DMS53 treated with DMSO at 0.1 percent for 48 hours (cell line): Measurements from ENCODE around the gene FBP1.

Experiments
- DNase-seq: peaks from one replicate; lab custom pipeline; 2025; ENCODE audit not compliant: unreplicated experiment; lab: John Stamatoyannopoulos, UW

FBP1 gene

DNA sequence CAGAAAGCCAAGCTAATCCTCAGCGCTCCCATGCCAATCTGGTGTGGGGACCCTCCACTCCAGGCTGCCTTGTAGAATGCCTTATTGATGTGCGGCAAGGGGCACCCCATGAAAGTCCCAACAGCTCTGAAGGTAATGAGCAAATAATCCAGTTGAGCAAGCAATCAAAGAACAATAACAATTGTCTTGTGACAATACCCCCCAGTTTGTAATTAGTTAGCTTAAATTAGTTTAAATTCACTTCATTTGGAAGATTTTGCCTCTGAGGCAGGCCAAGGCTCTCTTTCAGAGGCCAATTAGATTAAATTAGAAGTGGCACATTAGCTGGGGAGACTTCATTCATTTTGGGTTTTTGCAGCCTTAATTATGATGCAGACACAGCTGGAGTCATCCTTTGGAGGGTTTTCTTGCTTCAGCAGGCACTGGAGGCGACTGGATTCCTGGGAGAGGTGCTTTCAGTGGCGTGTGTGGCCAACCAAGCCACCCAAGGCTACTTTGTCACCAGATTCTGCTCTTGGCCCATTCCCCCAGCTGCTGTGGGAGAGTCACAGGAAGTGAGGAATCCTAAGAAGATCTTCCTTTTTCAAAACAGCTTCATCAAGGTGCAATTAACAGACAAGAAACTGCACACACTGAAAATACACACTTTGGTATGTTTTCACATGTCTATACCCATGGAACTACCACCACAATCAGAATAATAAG is 17.9 kb upstream of the FBP1 start:
- DNase-seq: no peak

DNA sequence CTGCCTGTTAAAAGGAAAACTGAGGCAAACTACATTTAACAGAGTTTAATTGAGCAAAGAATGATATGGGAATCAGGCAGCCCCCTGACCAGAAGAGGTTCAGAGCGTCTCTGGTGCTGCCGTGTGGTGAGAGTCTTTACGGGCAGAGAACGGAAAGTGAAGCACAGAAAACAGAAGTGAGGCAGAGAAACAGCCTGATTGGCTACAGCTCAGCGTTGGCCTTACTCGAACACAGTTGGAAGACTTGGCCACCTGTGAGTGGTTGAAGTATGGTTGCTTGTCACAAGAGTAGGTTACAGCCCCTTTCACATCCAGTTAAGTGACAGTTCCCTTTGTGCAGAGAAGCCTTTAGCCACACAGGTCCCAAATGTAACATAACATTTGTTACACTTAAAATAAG is 16.9 kb upstream of the FBP1 start:
- no peak for DNase-seq

DNA sequence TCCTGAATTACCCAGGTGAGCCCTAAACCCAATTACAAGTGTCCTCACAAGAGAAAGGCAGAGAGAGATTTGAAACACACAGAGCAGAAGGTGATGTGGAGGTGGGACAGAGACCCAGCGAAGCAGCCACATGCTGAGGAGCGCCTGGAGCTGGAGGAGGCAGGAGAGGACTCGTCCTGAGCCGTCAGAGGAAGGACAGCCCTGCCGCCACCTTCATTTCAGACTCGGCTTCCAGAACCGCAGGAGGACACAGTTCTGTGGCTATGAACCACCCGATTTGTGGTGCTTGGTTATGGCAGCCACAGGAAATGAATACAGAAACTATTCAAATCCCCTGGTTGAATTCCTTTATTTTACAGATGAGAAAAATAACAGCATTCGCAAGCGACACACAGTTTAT is 16.4 kb upstream of the FBP1 start:
- DNase-seq: no peak

DNA sequence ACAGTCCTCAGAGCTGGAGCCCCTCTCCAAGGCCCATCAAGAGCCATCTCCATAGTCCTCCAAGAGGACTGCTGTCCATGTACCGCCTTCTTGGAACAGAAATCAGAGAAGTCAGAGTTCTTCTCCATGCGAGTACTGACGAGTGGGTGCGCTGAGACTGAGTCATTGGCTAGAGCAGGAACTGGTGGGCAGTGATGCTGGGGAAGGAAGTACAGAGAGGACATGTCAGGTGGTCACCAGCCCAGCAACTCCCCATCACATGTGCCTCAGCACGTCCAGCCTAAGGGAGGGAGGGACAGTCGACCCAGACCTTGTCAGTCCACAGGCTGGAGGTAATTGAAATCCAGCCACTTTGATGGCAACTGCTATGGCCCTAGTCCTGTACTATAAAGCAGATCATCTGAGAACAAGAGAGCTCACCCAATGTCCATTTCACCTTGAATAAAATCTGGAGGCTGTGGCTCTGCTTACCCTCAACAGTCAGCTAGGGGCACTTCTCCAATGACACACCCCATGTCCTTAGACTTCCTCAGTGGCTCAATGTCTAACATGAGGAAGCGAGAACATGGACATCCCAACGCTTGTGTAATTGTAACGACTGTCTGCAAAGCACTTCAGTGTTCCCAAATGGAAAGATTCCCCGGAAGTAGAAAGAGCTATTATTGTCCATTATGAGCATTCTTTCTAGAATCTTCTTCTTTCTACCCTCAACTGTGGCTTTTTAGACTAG is 15.0 kb upstream of the FBP1 start:
- no peak for DNase-seq

DNA sequence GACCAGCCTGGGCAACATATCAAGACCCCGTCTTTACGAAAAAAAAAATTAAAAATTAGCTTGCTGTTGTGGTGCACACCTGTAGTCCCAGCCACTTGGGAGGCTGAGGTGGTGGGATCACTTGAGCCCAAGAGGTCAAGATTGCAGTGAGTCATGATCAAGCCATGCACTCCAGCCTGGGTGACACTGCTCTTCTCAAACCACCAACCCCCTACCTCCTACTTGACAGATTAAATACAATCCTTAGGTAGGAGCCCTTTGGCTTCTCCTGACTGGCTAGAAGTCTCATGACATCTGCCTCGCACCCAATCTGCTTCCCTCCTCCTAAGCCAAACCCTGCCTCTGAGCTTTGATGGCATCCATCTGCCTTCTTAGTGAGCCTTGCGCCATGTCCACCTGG is 11.6 kb upstream of the FBP1 start:
- DNase-seq: no peak

DNA sequence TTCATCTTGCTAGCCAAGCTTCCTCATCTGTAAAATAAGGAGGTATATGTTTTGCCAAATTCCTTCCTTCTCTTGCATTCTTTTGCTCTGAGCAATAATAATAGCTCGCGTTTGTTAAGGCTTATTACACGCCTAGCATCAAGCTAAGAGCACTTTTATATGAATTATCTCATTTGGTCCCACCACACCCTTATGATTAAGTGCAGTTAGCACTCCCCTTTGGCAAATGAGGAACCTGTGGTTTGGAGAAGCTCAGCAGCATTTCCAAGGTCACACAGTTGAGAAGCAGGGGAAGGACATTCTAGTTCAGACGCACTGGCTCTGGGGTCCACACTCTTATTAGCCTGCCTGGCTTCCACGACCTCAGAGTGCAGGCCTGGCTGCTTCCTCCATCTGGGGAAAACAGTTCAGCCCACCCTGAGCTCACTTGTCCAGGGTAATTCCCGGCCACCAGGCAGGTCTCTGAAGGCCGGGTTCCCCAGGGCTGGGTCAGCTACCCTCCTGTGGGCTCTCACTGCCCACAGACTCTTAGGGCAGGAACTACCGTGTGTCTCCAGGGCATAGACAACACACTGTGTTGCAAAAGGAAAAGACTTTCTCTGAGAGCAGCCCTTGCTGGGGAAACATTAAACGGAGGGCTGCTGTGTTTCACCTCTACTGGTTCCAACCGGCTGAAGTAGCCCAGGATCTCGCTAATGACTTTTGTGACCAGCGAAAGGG is 9.9 kb upstream of the FBP1 start:
- no peak for DNase-seq

DNA sequence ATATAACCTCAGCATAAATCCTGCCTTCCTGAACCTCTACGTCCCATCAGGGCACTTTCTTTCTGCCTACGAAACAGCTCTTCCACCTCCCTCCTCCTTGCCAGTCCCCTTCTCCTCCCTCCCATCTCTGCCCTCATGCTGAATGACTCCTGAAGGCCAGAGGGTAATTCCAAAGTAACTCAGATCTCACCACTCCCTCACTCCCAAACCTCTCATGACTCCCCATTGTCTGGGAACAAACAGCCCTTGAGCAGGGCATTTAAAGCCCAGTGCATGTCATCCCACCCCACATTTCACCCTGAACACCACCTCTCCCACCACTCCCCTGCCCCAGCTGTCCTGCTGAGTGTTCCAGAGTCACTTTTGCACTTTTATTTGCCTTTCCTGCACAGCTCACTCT is 8.9 kb upstream of the FBP1 start:
- no peak for DNase-seq

DNA sequence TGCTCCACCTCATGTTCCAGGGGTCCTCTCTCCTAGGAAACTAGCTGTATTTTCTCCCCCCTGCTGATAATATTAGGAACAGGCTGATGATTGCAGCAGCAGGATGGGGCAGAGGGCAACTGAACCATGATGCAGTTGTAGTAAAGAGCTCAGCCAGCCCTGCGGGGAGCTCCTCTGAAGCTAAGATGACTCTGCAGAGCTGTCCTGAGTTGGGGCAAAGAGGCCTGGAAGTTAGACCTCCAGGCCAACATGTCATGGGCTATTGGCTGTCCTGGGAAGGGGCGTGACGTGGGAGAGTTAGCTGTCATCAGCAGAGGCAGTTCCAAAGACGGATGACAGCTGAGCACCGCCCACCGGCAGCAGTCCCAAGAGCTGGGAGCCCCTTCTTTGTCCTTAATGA is 6.6 kb upstream of the FBP1 start:
- DNase-seq: no peak

DNA sequence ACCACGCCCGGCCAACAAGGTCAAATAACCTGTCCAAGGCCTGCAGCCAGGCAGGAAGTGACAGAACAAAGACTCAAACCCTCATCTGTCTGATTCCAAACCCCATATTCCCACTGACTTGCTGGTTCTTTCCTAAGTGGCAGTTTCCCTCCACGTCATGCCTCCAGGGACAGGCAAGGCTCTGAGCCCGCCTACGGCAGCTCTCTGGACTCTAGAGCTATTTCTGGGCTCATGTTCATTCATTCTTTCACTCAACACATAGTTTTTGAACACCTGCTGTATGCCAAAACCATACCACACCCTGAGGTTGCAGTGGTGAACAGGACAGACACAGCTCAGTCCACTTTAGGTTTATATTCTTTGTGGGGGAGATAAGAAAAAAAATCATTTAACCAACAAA is 5.2 kb upstream of the FBP1 start:
- DNase-seq: no peak

DNA sequence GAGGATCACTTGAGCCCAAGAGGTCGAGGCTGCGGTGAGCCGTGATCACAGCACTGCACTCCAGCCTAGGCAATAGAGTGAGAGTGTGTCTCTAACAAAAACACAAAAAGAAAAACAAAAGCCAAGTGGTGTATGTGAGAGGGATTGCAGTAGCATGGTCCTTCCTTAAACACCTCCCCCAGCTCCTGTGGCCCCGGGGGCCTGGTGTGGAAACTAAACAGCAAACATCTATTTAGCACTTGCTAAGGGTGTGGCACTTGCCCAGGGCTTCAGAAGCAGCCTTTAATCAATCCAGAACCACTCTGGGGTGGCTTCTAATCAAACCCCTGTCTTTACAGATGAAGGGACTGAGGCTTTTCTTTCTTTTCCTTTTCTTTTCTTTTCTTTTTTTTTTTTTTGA is 4.4 kb upstream of the FBP1 start:
- DNase-seq: no peak

DNA sequence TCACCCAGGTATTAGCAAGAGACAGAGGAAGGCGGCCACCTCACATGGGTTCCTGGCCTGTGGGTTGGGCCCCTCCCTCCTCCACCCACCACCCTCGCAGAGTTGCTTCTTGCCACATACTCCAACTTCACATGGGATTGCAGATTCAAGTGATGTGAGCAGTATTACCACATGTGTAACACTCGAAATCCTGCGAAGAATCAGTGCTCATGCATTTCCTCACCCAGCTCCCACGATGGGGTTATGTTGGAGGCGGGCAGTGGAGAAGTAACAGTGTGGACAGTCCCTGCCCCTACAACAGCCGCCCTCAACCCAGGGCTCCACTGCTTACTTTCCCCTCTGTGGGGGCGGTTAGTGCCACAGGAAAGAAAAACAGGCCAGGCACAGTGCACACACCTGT is 3.9 kb upstream of the FBP1 start:
- no peak for DNase-seq

DNA sequence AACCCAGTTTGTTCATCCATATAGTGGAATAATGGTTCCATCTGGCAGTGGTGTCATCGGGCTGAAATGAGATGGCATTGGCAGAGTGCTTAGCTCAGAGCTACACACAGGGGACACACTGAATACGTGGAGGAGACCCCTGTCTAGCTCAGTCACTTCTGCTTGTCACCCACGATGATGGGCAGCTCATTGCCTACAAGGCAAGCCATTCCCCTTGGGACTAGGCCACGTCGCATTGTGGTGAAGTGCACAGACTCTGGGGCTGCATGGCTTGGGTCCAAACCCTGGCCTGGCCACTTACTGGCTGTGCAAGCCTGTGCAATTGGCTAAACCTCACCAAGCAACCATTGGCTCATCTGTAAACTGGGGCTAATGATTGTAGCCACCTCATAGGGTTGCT is 3.2 kb upstream of the FBP1 start:
- DNase-seq: no peak

DNA sequence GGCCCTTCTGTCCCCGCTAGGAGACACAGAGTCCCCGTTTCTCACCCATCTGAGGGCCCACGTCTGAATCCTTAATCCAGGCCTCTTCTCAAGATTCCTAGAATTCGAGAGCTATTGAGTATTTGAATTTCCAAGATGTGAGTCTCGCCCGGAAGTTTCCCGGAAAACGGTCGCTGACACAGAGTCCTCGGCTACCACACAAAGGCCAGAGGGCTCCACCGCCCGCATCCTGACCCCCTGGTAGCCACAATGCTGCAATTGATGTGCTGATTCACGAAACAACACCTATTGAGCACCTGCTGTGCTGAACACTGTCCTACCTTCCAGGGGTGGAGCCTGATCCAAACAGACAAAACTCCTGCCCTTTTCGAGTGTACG is 670 bp upstream of the FBP1 start:
- peak; percentile 31 for DNase-seq

DNA sequence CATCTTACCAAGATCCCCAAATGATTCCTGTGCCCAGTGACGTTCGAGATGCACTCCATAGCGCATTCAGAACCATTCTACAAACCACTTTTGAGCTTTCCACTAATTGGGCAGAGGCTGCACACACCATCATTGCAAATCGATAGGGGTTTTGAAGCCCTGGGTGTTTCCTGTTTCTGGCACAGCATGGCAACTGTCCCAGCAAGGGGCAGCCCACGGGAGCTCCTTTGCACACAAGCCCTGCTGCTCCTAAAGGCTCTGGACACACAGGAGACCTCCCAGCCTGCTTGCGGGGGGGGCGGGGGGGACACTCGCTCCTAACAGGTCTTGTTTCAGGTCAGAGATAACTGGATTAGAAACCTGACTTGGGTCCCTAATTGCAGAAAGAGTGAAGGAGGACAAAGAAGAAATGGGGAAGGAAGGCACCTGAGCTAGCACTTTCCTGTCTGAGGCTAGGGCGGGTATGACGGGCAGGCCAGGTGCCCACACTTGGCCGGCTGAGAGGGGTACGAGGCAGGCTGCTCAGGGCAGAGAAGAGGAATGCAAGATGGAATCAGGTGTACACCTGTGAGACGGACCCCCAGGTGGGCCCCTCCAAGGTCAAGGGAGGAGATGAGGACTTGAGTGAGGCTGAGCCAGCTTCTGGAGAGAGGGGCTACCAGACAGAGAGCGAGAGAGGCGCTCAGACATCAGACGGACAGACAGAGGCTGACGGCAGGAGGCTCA is 820 bp downstream of the FBP1 start:
- DNase-seq: no peak

DNA sequence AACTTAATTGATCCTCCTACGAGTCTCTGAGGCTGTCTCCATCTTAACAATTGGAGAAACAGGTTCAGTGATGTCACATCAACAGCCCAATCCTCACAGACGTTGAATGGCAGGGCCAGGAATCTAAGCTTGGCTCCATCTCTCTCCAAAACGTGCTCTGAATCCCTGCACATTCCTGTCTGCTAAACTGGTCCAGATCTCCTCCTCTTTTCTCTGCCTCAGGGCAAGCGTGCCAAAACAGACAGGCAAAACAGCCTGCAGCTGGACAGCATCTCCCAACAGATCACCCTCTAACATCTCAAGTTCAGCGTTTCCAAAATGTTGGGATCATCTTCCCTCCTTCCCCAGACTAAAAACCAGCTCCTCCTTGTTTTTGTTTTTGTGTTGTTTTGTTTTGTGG is 6.6 kb downstream of the FBP1 start:
- no peak for DNase-seq

DNA sequence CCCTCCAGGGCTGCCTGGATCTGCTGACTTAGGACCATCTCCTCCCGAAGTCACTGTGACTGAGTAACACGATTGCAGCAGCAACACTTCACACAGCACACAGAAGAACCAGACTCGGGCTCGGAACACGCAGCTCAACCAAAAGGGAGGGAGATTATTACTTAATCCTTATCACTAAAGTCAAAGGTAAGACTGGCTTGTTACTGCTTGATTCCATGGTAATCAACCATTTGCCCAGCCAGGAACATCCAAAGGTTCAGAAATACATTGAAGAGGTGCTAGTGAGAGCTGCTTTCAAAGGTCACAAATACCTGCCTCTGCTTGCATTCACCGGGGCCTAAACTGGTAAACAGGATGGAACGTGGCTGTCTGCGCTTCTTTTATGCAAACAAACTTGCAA is 7.7 kb downstream of the FBP1 start:
- DNase-seq: no peak

DNA sequence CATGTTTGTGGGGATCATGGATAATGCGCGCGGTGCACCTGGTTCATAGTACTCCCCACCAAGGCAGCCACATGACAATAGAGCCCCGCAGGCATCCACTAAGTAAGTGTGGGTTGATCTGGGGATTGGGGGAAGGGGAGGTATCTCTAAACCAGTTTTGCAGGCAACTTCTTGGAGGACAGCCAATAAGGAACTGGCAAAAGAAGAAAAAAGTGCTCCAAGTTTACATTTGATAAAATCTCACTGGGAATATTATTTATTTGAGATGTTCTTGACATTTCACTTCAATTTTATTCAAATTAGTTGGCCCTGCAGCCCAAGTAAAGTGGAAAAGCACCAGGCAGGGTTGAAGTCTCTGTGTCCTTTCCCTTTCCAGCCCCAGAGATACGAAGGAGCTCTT is 8.5 kb downstream of the FBP1 start:
- DNase-seq: no peak

DNA sequence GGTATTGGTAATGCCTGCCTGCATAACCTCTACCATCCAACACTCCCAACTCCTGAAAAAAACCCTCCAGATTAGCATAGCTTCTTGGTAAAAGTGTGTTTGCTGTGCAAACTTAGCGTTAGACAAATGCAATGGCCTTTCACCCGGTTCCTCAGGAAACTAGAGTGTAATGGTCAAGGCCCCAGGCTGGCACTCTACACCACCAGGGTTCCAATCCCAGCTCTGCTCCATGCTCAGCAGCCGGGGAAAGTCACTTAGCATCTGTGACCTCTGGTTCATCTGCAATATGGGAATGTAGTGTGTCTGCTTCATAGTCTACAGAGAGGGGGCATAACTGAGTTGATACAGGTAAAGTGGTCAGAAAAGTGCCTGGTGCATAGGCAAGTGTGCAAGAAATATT is 9.0 kb downstream of the FBP1 start:
- no peak for DNase-seq

DNA sequence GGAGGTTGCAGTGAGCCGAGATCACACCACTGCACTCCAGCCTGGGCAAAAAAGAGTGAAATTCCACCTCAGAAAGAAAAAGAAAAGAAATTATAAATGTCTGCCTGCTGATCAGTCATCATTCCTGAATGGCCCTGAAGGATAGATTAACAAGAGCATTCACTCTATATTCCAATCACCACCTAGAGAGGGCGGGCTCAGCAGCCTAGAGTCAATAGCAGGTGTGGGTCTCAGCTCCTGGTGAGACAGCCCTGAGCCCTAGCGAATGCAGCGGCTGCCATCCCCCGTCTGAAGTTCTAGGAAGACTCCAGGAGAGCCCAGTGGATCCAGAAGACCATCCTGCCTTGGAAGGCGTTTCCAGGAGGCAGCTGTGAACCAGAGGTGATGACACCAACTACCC is 12.0 kb downstream of the FBP1 start:
- no peak for DNase-seq

DNA sequence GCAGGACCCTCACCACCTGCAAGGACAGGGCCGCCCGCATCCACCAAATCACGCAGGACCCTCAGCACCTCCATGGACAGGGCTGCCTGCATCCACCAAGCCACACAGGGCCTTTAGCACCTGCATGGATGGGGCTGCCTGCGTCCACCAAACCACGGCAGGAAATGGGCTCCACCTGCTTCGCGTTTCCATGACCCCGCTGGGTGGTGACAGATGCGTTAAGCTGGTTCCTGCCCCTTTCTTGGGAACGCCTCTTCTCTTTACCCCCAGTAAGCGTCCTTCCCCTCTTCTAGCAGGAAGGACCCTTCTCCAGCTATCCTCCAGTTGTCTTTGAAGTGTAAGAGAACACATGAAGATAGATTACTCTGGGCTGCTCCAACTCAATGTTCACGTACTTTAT is 13.5 kb downstream of the FBP1 start:
- DNase-seq: no peak

DNA sequence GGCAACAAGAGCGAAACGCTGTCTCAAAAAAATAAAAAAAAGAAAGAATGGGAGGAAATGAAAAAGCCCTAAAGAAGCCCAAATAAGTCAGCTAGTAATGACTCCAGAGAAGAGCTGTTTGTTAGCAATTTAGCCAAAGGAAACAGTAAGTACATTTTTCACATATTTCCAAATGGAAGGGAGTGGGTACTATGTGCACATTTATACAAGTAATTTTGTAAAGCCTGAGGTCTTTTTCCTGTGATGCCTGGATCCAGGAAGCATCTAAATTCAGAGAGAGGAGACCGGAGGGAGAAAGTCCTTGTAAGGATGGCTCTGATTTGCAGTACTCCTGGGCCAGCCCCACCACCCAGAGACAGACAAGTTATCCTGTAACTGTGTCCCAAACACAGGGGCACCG is 14.7 kb downstream of the FBP1 start:
- DNase-seq: no peak

DNA sequence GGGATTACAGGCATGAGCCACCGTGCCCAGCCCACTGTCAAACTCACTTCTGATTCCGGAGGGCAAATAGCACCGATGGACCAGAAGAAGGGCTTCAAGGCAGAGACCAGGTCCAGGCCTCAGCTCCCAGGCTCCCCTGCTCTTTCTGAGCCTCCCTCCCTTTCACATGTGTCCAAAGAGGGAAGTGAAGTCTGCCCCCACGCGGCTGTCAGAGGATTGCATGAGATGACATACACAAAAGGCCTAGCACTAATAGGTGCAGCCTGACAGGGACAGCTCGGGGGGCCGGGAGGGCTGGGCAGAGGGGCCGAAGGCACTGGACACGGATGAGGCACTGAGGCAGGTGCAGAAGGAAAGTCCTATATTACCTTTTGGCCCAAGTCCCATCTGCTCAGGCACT is 16.1 kb downstream of the FBP1 start:
- DNase-seq: no peak
